HG03060 (cell line): ENCODE results near the gene PDZD4.

Source experiments
- ATAC-seq: cut with Tn5 transposase; IDR thresholded peaks from one replicate; pipeline ENCODE4 v1.9.1; 2021; ENCODE audit warnings: low read depth, moderate number of reproducible peaks; ENCODE audit not compliant: unreplicated experiment

PDZD4 gene

GRCh38 chrX:153868576-153869472 is 38.5 kb upstream of the PDZD4 start:
- ATAC-seq: no peak

DNA sequence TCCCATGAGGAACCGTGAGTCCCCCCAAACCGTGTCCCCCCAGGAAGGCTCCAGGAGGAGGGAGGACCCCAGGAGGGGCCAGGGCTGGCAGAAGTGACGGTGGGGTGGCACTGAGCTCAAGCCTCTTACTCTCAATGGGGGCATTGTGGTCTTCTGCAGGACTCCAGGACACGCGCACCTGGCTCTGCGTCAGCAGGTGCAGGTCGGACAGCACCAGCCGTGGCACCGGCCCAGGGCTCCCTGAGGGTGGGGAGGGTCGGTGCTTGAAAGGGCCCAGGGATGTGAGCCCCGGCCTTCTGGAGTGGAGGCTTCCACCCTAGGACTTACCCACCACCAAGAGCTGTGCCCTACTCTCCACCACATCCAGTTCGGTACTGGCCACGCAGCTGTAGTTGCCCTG is 37.3 kb upstream of the PDZD4 start:
- no peak for ATAC-seq

DNA sequence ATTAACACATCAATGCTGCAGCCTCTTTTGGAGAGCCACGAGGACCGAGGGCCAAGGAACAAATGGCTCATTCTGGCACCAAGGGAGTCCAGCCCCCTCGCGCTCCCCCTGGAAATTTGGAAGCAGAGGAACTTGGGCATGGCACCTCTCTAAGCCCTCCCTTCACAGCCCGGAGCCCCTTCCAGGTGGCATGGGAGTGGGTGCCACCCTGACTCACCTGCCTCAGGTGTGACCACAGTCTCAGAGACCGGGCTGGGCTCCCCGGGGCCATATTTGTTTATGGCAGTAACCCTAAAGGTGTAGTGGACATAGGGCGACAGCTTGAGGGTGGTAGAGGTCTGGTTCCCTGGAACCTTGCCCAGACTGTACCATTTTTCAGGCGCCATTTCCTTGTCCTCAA is 36.8 kb upstream of the PDZD4 start:
- ATAC-seq: no peak

DNA sequence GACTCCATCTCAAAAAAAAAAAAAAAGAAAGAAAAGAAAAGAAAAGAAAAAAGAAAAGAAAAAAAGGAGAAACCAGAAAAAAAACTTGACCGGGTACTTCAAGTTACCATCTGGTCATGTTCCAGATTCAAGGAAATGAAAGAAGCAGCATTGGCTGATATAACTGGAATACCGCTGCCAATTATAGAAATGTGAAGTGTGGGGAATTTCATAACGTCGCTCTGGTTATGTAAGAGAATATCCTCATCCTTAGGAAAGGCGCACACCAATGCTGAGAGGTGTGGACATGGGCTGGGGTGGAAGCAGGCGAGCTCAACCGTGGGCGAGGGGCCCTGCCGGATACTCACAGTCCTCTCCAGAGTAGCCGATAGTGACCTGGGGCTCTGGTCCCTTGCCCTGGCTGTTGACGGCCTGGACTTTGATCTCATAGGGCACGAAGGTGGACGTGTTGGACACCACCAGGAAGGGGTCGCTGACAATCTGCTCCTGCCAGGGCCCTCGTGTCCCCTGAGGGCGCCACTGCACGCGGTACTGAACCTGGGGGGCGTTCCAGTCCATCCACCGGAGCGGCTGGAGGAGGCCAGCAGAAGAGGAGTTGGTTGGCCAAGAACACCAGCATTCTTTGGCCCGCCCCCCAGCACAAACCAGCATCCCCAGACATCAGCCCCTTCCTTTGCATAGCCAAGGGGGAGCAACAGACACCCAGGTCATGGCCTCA is 36.1 kb upstream of the PDZD4 start:
- ATAC-seq: no peak

DNA sequence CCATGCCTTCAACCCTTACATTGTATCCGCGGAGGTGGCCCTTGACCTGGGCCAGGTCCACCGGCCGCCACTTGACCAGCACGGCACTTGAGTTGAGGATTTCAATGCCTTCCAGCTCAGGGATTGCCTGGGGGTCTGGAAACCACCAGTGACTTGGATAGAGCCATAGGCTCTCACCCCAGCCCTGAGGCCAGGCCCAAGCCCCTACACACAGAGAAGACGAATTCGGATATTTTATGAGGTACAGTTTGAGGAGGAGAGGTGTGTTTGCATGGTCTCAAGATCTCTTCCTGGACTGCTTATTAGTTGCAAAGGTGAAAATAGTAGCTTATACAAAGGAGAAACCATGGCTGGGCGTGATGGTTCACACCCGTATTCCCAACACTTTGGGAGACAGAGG is 35.3 kb upstream of the PDZD4 start:
- no peak for ATAC-seq

GRCh38 chrX:153865321-153865580 is 34.9 kb upstream of the PDZD4 start:
- no peak for ATAC-seq

DNA sequence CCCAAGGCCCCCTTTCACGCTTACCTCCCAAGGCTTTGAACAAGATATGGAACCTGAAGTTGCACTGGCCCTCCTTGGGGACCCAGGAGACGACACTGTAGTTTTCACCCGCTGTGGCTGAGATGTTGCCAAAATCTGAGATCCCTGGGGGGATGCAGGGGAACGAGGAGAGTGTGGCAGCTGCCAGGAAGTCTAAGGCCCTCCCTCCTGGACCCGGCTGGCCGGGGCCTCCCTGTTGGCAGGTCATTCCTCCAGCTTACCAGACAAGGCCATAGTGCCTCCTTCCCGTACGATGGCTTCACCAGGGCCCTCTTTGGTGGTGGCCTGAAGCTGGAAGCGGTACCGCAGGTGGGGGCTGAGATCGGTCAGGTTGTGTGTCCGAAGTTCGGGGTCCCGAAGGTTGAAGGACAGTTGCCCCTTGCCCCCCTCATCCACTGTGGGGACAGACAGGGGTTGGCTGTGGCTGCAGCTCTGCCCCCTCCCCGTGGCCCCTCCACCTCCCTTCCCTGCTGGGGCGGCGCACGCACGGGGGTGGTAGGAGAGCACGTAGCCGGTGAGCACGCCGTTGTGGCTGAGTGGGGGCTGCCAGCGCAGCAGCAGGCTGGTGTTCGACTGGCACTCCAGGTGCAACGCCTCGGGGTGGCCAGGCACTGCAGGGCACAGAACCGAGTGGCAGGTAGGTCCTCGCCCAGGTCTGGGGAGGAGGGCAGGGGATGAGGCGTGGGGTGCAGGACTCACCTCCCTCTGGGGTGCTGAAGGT is 34.4 kb upstream of the PDZD4 start:
- no peak for ATAC-seq

- ATAC-seq: no peak
Observed at GRCh38 chrX:153864101-153864500, 33.8 kb upstream of the PDZD4 start.

DNA sequence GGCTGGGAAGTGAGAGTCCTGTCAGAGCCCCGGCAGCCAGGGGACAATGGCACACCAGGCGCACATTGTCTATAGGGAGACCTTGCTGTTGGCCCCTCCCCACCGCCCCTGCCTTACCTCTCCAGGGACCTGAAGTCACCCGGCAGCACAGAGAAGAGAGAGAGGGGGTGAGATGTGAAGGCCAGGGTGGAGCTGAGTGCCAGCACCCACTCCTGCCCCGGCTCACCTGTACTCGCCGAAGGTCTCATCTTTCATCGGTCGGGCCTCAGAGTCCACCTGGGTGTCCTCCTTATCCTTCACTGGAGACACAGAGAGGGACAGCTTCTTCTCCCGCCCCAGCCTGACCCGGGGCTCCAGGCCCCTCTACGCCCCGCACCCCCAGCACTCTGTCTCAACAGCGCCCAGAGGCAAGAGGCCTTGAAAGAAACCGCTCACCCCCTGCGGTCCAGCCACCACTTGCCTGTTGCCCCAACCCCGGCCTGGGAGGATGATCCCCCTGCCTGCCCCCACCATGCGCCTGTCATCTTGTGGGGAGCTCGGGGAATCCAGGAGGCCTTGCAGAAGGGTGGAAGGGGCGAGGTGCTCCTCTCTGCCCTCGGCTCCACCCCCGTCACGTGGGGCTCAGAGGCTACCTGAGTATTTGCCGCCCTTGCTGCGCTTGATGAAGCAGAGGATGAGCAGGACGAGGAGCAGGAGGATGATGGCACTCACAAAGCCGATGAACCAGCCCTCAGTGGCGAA is 33.1 kb upstream of the PDZD4 start:
- no peak for ATAC-seq

GRCh38 chrX:153862369-153863250 is 32.3 kb upstream of the PDZD4 start:
- ATAC-seq: no peak

DNA sequence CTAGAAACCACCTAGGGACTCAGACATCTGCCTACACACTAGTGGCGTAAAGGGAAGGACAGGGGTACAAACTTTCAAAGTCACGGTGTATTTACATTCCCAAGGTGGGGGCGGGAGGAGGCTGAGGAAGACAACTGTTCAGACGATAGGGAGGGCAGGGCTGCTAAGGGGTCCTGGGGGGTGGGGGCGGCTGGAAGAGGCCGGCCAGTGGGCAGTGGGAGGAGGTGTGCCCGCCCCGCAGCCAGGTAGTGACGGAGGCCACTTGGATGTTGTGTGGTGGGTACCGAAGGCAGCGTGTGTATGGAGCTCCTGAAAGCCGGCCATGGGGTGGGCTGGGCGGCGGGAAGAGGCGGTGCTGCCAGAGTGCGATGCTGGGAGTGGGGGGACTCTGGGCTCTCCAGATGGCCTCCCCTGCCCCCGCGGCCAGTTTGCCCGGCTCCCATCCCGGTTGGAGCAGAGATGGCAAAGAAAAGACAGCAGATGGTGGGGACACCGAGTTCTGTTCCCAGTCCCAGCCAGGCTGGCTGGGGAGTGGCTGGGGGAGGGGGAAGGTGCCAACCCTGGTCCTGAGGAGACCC is 31.5 kb upstream of the PDZD4 start:
- no peak for ATAC-seq

- no peak for ATAC-seq
Observed at GRCh38 chrX:153861151-153861550, 30.8 kb upstream of the PDZD4 start.

DNA sequence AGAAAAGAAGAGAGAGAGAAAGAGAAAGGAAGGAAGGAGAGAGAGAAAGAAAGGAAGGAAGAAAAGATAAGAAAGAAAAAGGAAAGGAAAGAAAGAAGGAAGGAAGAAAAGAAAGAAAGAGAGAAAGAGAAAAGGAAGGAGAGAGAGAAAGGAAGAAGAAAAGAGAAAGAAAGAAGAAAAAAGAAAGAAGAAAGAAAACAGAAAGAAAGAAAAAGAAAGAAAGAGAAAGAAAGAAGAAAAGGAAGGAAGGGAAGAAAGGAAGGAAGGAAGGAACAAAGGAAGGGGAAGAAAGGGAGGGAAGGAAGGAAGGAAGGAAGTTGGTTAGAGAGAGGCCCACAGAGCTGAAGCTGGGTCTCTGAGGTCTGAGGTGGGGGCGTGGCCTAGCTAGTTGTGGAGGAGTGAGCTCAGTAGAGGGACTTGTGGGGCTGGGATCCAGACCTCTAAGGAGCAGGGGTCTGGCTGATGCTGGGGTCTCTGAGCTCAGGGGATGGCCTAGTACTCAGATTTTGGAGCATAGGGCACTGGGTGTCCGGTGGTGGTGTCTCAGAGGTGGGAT is 27.1 kb upstream of the PDZD4 start:
- no peak for ATAC-seq

DNA sequence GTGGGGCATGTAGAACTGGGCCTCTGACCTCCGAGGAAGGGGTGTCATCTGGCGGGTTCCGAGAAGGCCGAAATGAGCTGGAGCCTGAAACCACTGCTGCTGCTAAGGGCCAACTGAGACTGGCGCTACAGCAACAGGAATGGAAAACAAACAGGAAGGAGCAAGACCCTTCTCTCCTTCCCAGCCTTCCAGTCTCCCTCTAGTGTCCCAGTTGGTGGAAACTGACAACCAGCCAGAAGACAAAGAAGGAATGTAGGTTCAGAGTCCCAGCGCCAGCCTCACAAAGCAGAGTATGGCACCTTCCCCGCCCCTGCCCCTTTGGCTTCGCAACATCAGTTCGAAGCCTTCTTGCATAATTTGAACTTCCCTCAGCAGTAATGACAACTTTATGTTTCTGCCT is 24.4 kb upstream of the PDZD4 start:
- ATAC-seq: no peak

DNA sequence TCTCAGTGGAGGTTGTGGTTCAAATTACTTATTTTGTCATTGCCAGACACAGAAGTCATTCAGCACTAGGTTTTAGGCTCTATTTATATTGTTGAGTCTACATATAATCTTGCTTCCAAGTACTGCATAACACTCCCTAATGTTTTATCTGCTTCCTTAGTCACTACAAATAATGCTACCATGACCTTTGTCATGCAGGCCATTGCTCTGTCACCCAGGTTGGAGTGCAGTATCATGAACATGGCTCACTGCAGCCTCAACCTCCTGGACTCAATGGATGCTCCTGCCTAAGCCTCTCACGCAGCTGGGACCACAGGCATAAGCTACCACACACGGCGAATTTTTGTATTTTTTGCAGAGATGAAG is 23.5 kb upstream of the PDZD4 start:
- no peak for ATAC-seq

GRCh38 chrX:153853180-153853901 is 23.0 kb upstream of the PDZD4 start:
- ATAC-seq: no peak

- ATAC-seq: no peak
Observed at GRCh38 chrX:153851981-153852380, 21.6 kb upstream of the PDZD4 start.

- no peak for ATAC-seq
Observed at GRCh38 chrX:153848325-153848724, 18.0 kb upstream of the PDZD4 start.

GRCh38 chrX:153845842-153846241 is 15.5 kb upstream of the PDZD4 start:
- ATAC-seq: no peak
